B cell (primary cell): ENCODE measurements around the gene DHRS7. TPM values are rescaled to one million over a fixed set of nuclear protein-coding genes. Genes with fewer than 3 reads are reported as not detected.

ENCODE experiments used
- ATAC-seq: fragments of 200-7000 bp; cut with Tn5 transposase; one replicate; pipeline ENCODE4 v1.10.0; 2021; ENCODE audit warnings: low read depth, mild to moderate bottlenecking, moderate number of reproducible peaks, moderate library complexity
- CTCF ChIA-PET: fragments of 350-600 bp; sonication (Branson Sonifier 250); formaldehyde crosslinking; loops from one replicate; lab custom pipeline; 2021; ENCODE audit warnings: antibody characterized with exemption, inconsistent platforms; lab: Charles Lee
- POLR2A ChIA-PET: fragments of 350-600 bp; sonication (Branson Sonifier 250); formaldehyde crosslinking; loops from one replicate; lab custom pipeline; 2021; ENCODE audit warnings: antibody characterized with exemption; lab: Charles Lee
- DNase-seq: peaks from one replicate; pipeline ENCODE4 v3.0.0; 2013
- H2AFZ ChIP-seq: 2 replicates; pipeline ENCODE4 v1.6.1; 2012; ENCODE audit warnings: mild to moderate bottlenecking, low read depth, low read length; ENCODE audit not compliant: insufficient read depth, poor library complexity, severe bottlenecking
- H3K27ac ChIP-seq, 2 donors: 1 replicate in 1 of 2; 2 replicates in 1 of 2; pipeline ENCODE4 v1.5.1; 2012 to 2013; ENCODE audit warnings: low read length in 2 of 2, mild to moderate bottlenecking in 2 of 2, moderate library complexity in 1 of 2
- H3K27me3 ChIP-seq, 4 experiments: fragments of 200-600 bp in 1 of 4; sonication (generic) in 1 of 4; replicated peaks in 1 of 4; 1 replicate in 2 of 4; 2 replicates in 2 of 4; pipeline versions ENCODE4 v1.6.1 to v1.7.0; 2013 to 2016; ENCODE audit warnings: low read length in 3 of 4, mild to moderate bottlenecking in 2 of 4, mixed read lengths in 1 of 4, moderate library complexity in 1 of 4; ENCODE audit not compliant: insufficient read depth in 4 of 4, control insufficient read depth in 3 of 4; ENCODE audit errors: control extremely low read depth in 1 of 4
- H3K36me3 ChIP-seq, 2 experiments: replicated peaks in 1 of 2; 1 replicate in 1 of 2; 2 replicates in 1 of 2; pipeline versions ENCODE4 v1.6.1 to v1.7.1; 2013; ENCODE audit warnings: low read length in 1 of 2; ENCODE audit not compliant: insufficient read depth in 2 of 2, control insufficient read depth in 1 of 2; ENCODE audit errors: control extremely low read depth in 1 of 2, extremely low read depth in 1 of 2
- H3K4me1 ChIP-seq, 2 donors: fragments of 200-600 bp in 1 of 2; sonication (generic) in 1 of 2; 1 replicate in 1 of 2; 2 replicates in 1 of 2; pipeline versions ENCODE4 v1.5.1 to v1.6.1; 2013 to 2017; ENCODE audit warnings: low read length in 2 of 2; ENCODE audit not compliant: control insufficient read depth in 2 of 2, insufficient read depth in 2 of 2
- H3K4me2 ChIP-seq: replicated peaks from 2 replicates; pipeline ENCODE3; 2012; ENCODE audit warnings: mild to moderate bottlenecking, low read depth, low read length; ENCODE audit not compliant: poor library complexity, severe bottlenecking
- H3K4me3 ChIP-seq, 5 experiments: fragments of 200-600 bp in 1 of 5; sonication (generic) in 1 of 5; 1 replicate in 3 of 5; 2 replicates in 2 of 5; pipeline versions ENCODE4 v1.5.1 to v1.7.0; 2011 to 2016; ENCODE audit warnings: low read length in 4 of 5, mild to moderate bottlenecking in 4 of 5, low read depth in 2 of 5, control low read depth in 1 of 5, moderate library complexity in 1 of 5; ENCODE audit not compliant: insufficient read depth in 1 of 5; ENCODE audit errors: control extremely low read depth in 1 of 5, extremely low read depth in 1 of 5
- H3K79me2 ChIP-seq: fragments of 200-600 bp; sonication (generic); one replicate; pipeline ENCODE4 v1.6.0; 2016; ENCODE audit warnings: low read length; ENCODE audit not compliant: control insufficient read depth, insufficient read depth
- H3K9ac ChIP-seq: fragments of 200-600 bp; sonication (generic); 2 replicates; pipeline ENCODE4 v1.6.1; 2017; ENCODE audit warnings: mild to moderate bottlenecking, low read length, moderate library complexity
- H3K9me3 ChIP-seq, 3 donors: one replicate each; pipeline versions ENCODE4 v1.6.1 to v1.7.1; 2013; ENCODE audit warnings: low read length in 2 of 3; ENCODE audit not compliant: control insufficient read depth in 2 of 3, insufficient read depth in 1 of 3; ENCODE audit errors: control extremely low read depth in 1 of 3
- H4K20me1 ChIP-seq: 2 replicates; pipeline ENCODE4 v1.6.0; 2012; ENCODE audit warnings: mild to moderate bottlenecking, low read length; ENCODE audit not compliant: insufficient read depth, control insufficient read depth, poor library complexity, severe bottlenecking
- H3K27ac Mint-ChIP-seq: one replicate; pipeline ENCODE4 v1.8.0; 2021; ENCODE audit warnings: mixed read lengths
- H3K27me3 Mint-ChIP-seq: one replicate; pipeline ENCODE4 v1.8.0; 2021; ENCODE audit warnings: mixed read lengths
- H3K4me1 Mint-ChIP-seq: one replicate; pipeline ENCODE4 v1.8.0; 2021; ENCODE audit warnings: mixed read lengths
- H3K4me3 Mint-ChIP-seq: one replicate; pipeline ENCODE4 v1.8.0; 2021; ENCODE audit warnings: mixed read lengths
- H3K9me3 Mint-ChIP-seq: one replicate; pipeline ENCODE4 v1.8.0; 2022; ENCODE audit warnings: mixed read lengths; ENCODE audit not compliant: insufficient read depth
- EZH2 ChIP-seq: IDR thresholded peaks from 2 replicates; pipeline ENCODE4 v1.6.1; 2012; ENCODE audit warnings: borderline replicate concordance, low read depth, mild to moderate bottlenecking, moderate library complexity, low read length; ENCODE audit not compliant: insufficient read depth, poor library complexity, severe bottlenecking
- WGBS: methylation state at CpG from one replicate; pipeline ENCODE4 v1.1.5; 2013; ENCODE audit warnings: missing lambda C conversion rate; ENCODE audit not compliant: insufficient coverage; 5-methylcytosine and 5-hydroxymethylcytosine counted together
- intact Hi-C: fragments of 100-400 bp; cut with micrococcal nuclease; formaldehyde crosslinking; loops from one replicate; pipeline ENCODE4 v1.10.0; 2022
- polyA plus RNA-seq: library from polyadenylated mRNA; depleted of rRNA; stranded (reverse); fragments of >200 nt; gene quantifications from 2 replicates; pipeline ENCODE4 v1.2.3, GENCODE V29; 2012
- total RNA-seq, 2 donors: library from RNA; stranded (reverse); fragments of 120-200 nt in 1 of 2; gene quantifications; 1 replicate in 1 of 2; 2 replicates in 1 of 2; pipeline versions ENCODE4 v1.2.3 to v1.2.4, GENCODE V29; 2013 to 2022
- TF ChIP-seq, protein P1 (sequence below): fragments of 200-600 bp; IDR thresholded peaks from one replicate; pipeline ENCODE4 v1.8.0; 2022; ENCODE audit warnings: antibody characterized with exemption, mild to moderate bottlenecking

The DHRS7 gene
- total and polyA plus RNA-seq, 2 donors (not counting 1 experiment from before 2014, with no cell fraction given): 25.0 to 47.5 TPM

- H3K27me3 Mint-ChIP-seq: peaks cover 24% of the 10 kb centered on the region
- H4K20me1 ChIP-seq: no peaks in the 10 kb centered on the region
- H3K9me3 Mint-ChIP-seq: peaks cover 3% of the 10 kb centered on the region
- no peak overlapping the region for H3K4me2 ChIP-seq
- no peak overlapping the region for H3K27ac ChIP-seq
- peaks cover 18% of the 10 kb centered on the region for H3K4me1 Mint-ChIP-seq
- H3K79me2 ChIP-seq: no peaks in the 10 kb centered on the region
- POLR2A ChIA-PET: no interaction called here
- 72% methylated on average over 4 of the region's 8 CpGs for WGBS
- TF ChIP-seq, protein P1, sequence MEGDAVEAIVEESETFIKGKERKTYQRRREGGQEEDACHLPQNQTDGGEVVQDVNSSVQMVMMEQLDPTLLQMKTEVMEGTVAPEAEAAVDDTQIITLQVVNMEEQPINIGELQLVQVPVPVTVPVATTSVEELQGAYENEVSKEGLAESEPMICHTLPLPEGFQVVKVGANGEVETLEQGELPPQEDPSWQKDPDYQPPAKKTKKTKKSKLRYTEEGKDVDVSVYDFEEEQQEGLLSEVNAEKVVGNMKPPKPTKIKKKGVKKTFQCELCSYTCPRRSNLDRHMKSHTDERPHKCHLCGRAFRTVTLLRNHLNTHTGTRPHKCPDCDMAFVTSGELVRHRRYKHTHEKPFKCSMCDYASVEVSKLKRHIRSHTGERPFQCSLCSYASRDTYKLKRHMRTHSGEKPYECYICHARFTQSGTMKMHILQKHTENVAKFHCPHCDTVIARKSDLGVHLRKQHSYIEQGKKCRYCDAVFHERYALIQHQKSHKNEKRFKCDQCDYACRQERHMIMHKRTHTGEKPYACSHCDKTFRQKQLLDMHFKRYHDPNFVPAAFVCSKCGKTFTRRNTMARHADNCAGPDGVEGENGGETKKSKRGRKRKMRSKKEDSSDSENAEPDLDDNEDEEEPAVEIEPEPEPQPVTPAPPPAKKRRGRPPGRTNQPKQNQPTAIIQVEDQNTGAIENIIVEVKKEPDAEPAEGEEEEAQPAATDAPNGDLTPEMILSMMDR: no peak
- TF ChIP-seq EZH2: no peak
- intact Hi-C loops: no loop called here
- ATAC-seq (no peak), DNase-seq (peak; percentile 15)
- no peaks in the 10 kb centered on the region for H3K36me3 ChIP-seq
- no peak overlapping the region for H3K9ac ChIP-seq
- peaks cover 0 to 7% (median 6%) of the 10 kb centered on the region in 3 donors for H3K9me3 ChIP-seq
- peaks cover 0 to 8% of the 10 kb centered on the region in 2 donors for H3K4me1 ChIP-seq
- H3K4me3 Mint-ChIP-seq: no peak overlapping the region
- H3K4me3 ChIP-seq: no peak overlapping the region
- H3K27ac Mint-ChIP-seq: no peak overlapping the region
- CTCF ChIA-PET: interaction anchor here (0.9 kb wide), 1 partner anchor 20 kb away, joined by 3 read pairs; no protein-coding TSS in a partner anchor
- H2AFZ ChIP-seq: no peak overlapping the region
- H3K27me3 ChIP-seq: peaks cover 0 to 6% (median 0%) of the 10 kb centered on the region in 4 experiments
These were observed 39.1 kb upstream of the DHRS7 start for GRCh38 chr14:60204104-60204842.

DNA sequence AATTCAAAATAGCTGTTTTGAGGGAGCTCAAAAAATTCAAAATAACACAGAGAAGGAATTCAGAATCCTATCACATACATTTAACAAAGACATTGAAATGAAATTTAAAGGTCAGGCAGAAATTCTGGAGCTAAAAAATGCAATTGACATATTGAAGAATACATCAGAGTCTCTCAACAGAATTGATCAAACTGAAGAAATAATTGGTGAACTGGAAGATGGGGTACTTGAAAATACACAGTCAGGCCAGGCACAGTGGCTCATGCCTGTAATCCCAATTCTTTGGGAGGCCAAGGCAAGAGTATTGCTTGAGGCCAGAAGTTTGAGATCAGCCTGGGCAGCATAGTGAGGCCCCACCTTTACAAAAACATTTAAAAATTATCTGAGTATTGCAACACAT is 34.1 kb upstream of the DHRS7 start:
- intact Hi-C loops: no loop called here
- H3K9ac ChIP-seq: no peak overlapping the region
- TF ChIP-seq EZH2: no peak
- TF ChIP-seq, protein P1: no peak
- no peak overlapping the region for H3K4me2 ChIP-seq
- Mint-ChIP-seq H3K9me3 (peaks cover 8% of the 10 kb centered on the region), H3K27me3 (peaks cover 5% of the 10 kb centered on the region), H3K4me1 (peaks cover 7% of the 10 kb centered on the region), H3K4me3 (no peak overlapping the region), H3K27ac (no peak overlapping the region)
- H4K20me1 ChIP-seq: no peaks in the 10 kb centered on the region
- no peaks in the 10 kb centered on the region for H3K36me3 ChIP-seq
- H3K9me3 ChIP-seq: peaks cover 0 to 16% (median 10%) of the 10 kb centered on the region in 3 donors
- DNase-seq: no peak
- H3K79me2 ChIP-seq: no peaks in the 10 kb centered on the region
- H3K4me1 ChIP-seq: no peaks in the 10 kb centered on the region
- POLR2A ChIA-PET: no interaction called here
- CTCF ChIA-PET: interaction anchor here (2.1 kb wide), 1 partner anchor 11 kb away, joined by 4 read pairs; no protein-coding TSS in a partner anchor
- no peak for ATAC-seq
- H3K27ac ChIP-seq: no peak overlapping the region
- no peak overlapping the region for H3K4me3 ChIP-seq
- no peak overlapping the region for H2AFZ ChIP-seq
- peaks cover 0 to 7% (median 2%) of the 10 kb centered on the region in 4 experiments for H3K27me3 ChIP-seq
